ENCODE results near the gene MICALL1.

The MICALL1 gene

DNA sequence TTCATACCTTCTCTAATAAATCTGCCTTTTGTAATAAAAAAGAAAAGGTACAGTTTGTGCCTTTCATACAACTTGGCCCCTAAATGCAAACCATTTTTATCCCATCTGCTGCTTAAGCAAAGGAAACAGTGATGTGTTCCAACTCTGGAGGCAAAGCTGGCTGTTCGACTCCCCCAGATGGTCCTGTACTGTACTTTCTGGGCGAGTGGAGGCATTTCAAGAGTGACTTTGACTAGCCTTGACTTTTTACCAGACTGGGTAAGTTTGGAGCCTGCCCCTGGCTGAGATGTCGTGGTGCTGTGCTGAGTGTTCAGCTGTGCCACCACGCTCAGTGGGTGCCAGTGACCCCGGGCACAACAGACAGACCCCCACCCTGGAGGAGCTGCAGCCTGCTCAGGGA is 10.2 kb downstream of the MICALL1 start:
- Histone ChIP-seq H3K9me3 (no peaks in the 10 kb centered on the region), H3K27me3 (no peaks in the 10 kb centered on the region), H3K36me3 (peaks cover 45% of the 10 kb centered on the region), H3K4me1 (ENCODE audit: control insufficient read depth in 1 of 2, insufficient read depth in 1 of 2, low read depth in 1 of 2, low read length in 1 of 2) (peaks cover 13 to 25% of the 10 kb centered on the region in 2 experiments), H3K27ac (no peak overlapping the region), H3K4me3 (ENCODE audit: low read depth in 1 of 2, low read length in 1 of 2) (no peak overlapping the region)
- TF ChIP-seq, protein P1, sequence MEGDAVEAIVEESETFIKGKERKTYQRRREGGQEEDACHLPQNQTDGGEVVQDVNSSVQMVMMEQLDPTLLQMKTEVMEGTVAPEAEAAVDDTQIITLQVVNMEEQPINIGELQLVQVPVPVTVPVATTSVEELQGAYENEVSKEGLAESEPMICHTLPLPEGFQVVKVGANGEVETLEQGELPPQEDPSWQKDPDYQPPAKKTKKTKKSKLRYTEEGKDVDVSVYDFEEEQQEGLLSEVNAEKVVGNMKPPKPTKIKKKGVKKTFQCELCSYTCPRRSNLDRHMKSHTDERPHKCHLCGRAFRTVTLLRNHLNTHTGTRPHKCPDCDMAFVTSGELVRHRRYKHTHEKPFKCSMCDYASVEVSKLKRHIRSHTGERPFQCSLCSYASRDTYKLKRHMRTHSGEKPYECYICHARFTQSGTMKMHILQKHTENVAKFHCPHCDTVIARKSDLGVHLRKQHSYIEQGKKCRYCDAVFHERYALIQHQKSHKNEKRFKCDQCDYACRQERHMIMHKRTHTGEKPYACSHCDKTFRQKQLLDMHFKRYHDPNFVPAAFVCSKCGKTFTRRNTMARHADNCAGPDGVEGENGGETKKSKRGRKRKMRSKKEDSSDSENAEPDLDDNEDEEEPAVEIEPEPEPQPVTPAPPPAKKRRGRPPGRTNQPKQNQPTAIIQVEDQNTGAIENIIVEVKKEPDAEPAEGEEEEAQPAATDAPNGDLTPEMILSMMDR (IDR thresholded peaks at IDR 0.05) = no peak

DNA sequence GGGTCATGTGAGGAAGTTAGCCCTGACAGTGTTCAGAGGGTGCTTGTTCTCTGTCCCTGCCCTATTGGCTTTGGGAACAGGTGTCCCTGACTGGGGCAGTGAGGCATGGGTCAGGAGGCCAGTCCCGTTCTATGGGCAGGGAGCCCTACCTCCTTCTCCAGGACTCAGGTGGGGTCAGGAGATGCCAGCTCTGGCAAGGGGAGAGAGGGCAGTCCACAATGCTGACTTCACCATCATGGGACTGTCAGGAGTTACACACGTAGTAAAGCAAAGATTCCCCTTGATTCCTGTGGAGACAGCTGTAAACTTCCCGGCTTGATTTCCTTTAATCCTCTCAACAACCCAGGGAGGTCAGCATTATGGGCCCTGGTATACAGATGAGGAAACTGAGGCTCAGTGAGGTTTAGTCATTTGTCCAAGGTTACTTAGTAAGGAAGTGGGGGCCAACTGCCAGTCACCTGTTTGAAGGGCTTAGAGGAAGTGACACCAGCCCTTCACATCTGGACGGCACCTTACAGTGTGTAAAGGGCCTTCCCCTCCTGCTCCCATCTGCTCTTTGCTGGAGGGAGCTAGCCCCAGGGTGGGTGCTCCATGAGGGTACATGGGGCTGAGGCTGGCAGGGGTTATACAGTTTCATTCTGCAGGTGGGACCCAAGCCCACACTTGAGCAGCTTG is 11.9 kb downstream of the MICALL1 start:
- no peak overlapping the region for H3K27ac ChIP-seq
- H3K27me3 ChIP-seq = no peaks in the 10 kb centered on the region
- TF ChIP-seq, protein P1 (IDR thresholded peaks at IDR 0.05) = no peak
- H3K9me3 ChIP-seq = no peaks in the 10 kb centered on the region
- no peak overlapping the region for H3K4me3 ChIP-seq (ENCODE audit: low read depth in 1 of 2, low read length in 1 of 2)
- H3K36me3 ChIP-seq = peaks cover 54% of the 10 kb centered on the region
- peaks cover 11 to 13% of the 10 kb centered on the region in 2 experiments for H3K4me1 ChIP-seq (ENCODE audit: control insufficient read depth in 1 of 2, insufficient read depth in 1 of 2, low read depth in 1 of 2, low read length in 1 of 2)

DNA sequence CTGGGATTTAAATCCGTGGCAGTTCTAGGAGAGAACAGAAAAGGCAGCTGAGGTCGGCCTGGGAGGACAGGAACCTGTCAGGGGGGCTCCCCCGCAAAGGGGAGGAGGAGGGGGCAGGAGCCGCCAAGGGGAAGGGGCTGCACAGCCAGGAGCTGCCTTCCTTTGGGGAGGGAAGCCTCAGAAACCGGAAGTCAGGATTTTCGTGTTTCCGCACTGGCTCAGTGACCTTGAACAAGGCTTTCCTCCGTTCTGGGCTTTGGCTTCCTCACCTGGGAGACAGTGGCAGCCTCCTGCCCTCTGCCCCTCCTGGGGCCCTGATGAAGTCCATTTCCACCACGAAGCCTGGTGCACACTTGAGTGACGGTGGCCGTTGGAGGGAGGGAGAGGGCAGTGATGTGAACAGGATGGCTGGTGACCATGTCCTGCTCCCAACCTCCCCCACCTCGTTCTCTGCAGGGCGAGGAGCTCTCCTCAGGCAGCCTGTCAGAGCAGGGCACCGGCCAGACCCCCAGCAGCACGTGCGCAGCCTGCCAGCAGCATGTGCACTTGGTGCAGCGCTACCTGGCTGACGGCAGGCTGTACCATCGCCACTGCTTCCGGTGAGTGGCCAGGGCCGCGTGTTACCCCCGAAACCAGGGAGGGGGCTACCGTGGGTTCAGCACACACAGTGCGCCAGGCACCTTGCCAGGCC is 12.6 kb downstream of the MICALL1 start:
- TF ChIP-seq, protein P1 (IDR thresholded peaks at IDR 0.05) = no peak
- Histone ChIP-seq H3K27me3 (no peaks in the 10 kb centered on the region), H3K4me3 (ENCODE audit: low read depth in 1 of 2, low read length in 1 of 2) (no peak overlapping the region), H3K27ac (no peak overlapping the region), H3K4me1 (ENCODE audit: control insufficient read depth in 1 of 2, insufficient read depth in 1 of 2, low read depth in 1 of 2, low read length in 1 of 2) (peaks cover 5 to 6% of the 10 kb centered on the region in 2 experiments), H3K36me3 (peaks cover 60% of the 10 kb centered on the region), H3K9me3 (no peaks in the 10 kb centered on the region)

GRCh38 chr22:37920126-37920525 is 14.0 kb downstream of the MICALL1 start:
- H3K4me1 ChIP-seq (ENCODE audit: control insufficient read depth in 1 of 2, insufficient read depth in 1 of 2, low read depth in 1 of 2, low read length in 1 of 2) = peaks cover 5 to 6% of the 10 kb centered on the region in 2 experiments
- H3K27ac ChIP-seq = peak overlapping the region; percentile 43
- H3K27me3 ChIP-seq = no peaks in the 10 kb centered on the region
- peaks cover 68% of the 10 kb centered on the region for H3K36me3 ChIP-seq
- TF ChIP-seq, protein P1 (IDR thresholded peaks at IDR 0.05) = no peak
- H3K9me3 ChIP-seq = no peaks in the 10 kb centered on the region
- H3K4me3 ChIP-seq (ENCODE audit: low read depth in 1 of 2, low read length in 1 of 2) = no peak overlapping the region

- H3K36me3 ChIP-seq = peaks cover 72% of the 10 kb centered on the region
Measured at GRCh38 chr22:37922191-37922590, 16.1 kb downstream of the MICALL1 start.

More at GRCh38 chr22:37922191-37922590, 16.1 kb downstream of the MICALL1 start:
- no peak overlapping the region for H3K27ac ChIP-seq
- TF ChIP-seq, protein P1 (IDR thresholded peaks at IDR 0.05) = no peak
- H3K4me1 ChIP-seq (ENCODE audit: control insufficient read depth in 1 of 2, insufficient read depth in 1 of 2, low read depth in 1 of 2, low read length in 1 of 2) = peaks cover 5 to 6% of the 10 kb centered on the region in 2 experiments
- H3K9me3 ChIP-seq = no peaks in the 10 kb centered on the region
- no peaks in the 10 kb centered on the region for H3K27me3 ChIP-seq
- no peak overlapping the region for H3K4me3 ChIP-seq (ENCODE audit: low read depth in 1 of 2, low read length in 1 of 2)

All from neutrophil (primary cell).